HEK293T (cell line): Measurements from ENCODE around the gene FUBP3.

Experiments
- ARNT ChIP-seq: fragments of 450-650 bp; IDR thresholded peaks from 2 replicates; pipeline ENCODE4 v1.6.1; 2017; ENCODE audit warnings: mild to moderate bottlenecking
- FOXA1 ChIP-seq: fragments of 450-650 bp; IDR thresholded peaks from 2 replicates; pipeline ENCODE4 v1.6.1; 2016; ENCODE audit warnings: mild to moderate bottlenecking
- FOXK2 ChIP-seq: fragments of 450-650 bp; IDR thresholded peaks from 2 replicates; pipeline ENCODE4 v1.6.1; 2016; ENCODE audit warnings: mild to moderate bottlenecking
- FOXM1 ChIP-seq: fragments of 450-650 bp; IDR thresholded peaks from 2 replicates; pipeline ENCODE4 v1.6.1; 2017; ENCODE audit warnings: mild to moderate bottlenecking, borderline replicate concordance
- NFRKB ChIP-seq: fragments of 450-650 bp; IDR thresholded peaks from 2 replicates; pipeline ENCODE4 v1.6.1; 2016; ENCODE audit warnings: mild to moderate bottlenecking, moderate library complexity
- SP1 ChIP-seq: fragments of 450-650 bp; IDR thresholded peaks from 2 replicates; pipeline ENCODE4 v1.6.1; 2017
- TARDBP ChIP-seq: fragments of 450-650 bp; IDR thresholded peaks from 2 replicates; pipeline ENCODE4 v1.6.1; 2016
- TF ChIP-seq, protein P1 (sequence below): fragments of 450-650 bp; IDR thresholded peaks from 2 replicates; pipeline ENCODE4 v1.6.1; 2016

DNA sequence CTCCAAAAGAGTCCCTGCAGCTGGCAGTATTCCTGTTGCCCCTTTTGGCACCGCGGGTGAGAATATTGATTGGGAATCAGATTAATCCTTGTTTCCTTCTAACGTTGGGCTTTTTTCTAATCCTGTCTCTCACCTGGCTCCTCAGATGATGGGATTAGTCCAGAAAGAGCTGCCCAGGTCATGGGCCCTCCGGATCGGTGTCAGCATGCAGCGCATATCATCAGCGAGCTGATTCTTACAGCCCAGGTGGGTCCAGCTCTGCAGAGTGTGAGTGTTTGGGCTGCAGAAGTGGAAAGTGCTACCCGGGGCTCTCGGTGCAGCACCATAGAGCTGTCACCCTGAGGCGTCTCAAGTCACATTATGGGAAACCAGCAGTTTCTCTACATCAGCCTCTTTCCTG lies 44.1 kb downstream of the FUBP3 start:
- TF ChIP-seq FOXK2 = no peak
- no peak for TF ChIP-seq SP1
- no peak for TF ChIP-seq ARNT
- TF ChIP-seq FOXM1 = no peak
- no peak for TF ChIP-seq TARDBP
- TF ChIP-seq FOXA1 = no peak
- TF ChIP-seq, protein P1, sequence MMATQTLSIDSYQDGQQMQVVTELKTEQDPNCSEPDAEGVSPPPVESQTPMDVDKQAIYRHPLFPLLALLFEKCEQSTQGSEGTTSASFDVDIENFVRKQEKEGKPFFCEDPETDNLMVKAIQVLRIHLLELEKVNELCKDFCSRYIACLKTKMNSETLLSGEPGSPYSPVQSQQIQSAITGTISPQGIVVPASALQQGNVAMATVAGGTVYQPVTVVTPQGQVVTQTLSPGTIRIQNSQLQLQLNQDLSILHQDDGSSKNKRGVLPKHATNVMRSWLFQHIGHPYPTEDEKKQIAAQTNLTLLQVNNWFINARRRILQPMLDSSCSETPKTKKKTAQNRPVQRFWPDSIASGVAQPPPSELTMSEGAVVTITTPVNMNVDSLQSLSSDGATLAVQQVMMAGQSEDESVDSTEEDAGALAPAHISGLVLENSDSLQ = no peak
- TF ChIP-seq NFRKB = no peak
